Measurements from ENCODE around the gene LYRM7. TPM values are rescaled to one million over a fixed set of nuclear protein-coding genes. Genes with fewer than 3 reads are reported as not detected.

Gene LYRM7
- total RNA-seq, 4 donors from 2014 or later: 5.3 to 9.1 (median 8.1) TPM

DNA sequence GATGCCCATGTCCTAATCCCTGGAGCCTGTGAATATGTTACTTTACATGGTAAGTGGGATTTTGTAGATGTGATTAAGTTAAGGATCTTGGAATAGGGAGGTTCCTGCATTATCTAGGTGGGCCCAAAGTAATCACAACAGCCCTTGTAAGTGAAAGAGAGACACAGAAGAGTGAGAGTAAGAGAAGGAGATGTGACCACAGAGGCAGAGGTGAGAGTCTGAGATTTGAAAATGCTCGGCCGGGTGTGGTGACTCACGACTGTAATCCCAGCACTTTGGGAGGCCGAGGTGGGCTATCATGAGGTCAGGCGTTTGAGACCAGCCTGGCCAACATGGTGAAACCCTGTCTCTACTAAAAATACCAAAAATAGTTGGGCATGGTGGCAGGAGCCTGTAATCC, 3.1 kb upstream of the LYRM7 start:
- WGBS: 92% methylated on average over 5 of the region's 5 CpGs
- TF ChIP-seq POLR2AphosphoS5 (IDR thresholded peaks at IDR 0.05) (no peak), POLR2A (IDR thresholded peaks at IDR 0.05; ENCODE audit: low read depth) (no peak), CTCF (IDR thresholded peaks at IDR 0.05) (no peak), EP300 (IDR thresholded peaks at IDR 0.05) (no peak)
- Histone ChIP-seq H3K36me3 (peaks cover 0 to 1% (median 0%) of the 10 kb centered on the region in 4 donors), H3K9me3 (no peaks in the 10 kb centered on the region), H3K27ac (replicated peaks in 1 of 4) (no peak overlapping the region), H3K27me3 (no peaks in the 10 kb centered on the region), H3K4me1 (peaks cover 21 to 41% (median 39%) of the 10 kb centered on the region in 4 donors), H3K4me3 (no peak overlapping the region)
- DNase-seq (ENCODE audit: extremely low spot score): no peak
- intact Hi-C loops (cut with DNase I): loop anchor here (10.0 kb wide), 1 partner anchor 627 kb away; the partner anchor contains the start of gene FNIP1

- peak overlapping the region; percentile 61 to 80 (median 70) for H3K4me3 ChIP-seq
- TF ChIP-seq EP300 (IDR thresholded peaks at IDR 0.05): no peak
- TF ChIP-seq CTCF (IDR thresholded peaks at IDR 0.05): no peak
- no peak for TF ChIP-seq POLR2A (IDR thresholded peaks at IDR 0.05; ENCODE audit: low read depth)
- WGBS: 38% methylated on average over 16 of the region's 16 CpGs
- no peaks in the 10 kb centered on the region for H3K9me3 ChIP-seq
- H3K27me3 ChIP-seq: no peaks in the 10 kb centered on the region
- H3K36me3 ChIP-seq: no peaks in the 10 kb centered on the region
- intact Hi-C loops (cut with DNase I): loop anchor here (2.0 to 10.0 kb wide), 2 partner anchors 93 to 625 kb away; partner anchors contain the start of gene FNIP1
- H3K27ac ChIP-seq (replicated peaks in 1 of 4): peak overlapping the region; percentile 77 to 89 (median 80)
- DNase-seq (ENCODE audit: extremely low spot score): no peak
- peaks cover 16 to 33% (median 26%) of the 10 kb centered on the region in 4 donors for H3K4me1 ChIP-seq
Measured at GRCh38 chr5:131169810-131170539, 769 bp upstream of the LYRM7 start.

DNA sequence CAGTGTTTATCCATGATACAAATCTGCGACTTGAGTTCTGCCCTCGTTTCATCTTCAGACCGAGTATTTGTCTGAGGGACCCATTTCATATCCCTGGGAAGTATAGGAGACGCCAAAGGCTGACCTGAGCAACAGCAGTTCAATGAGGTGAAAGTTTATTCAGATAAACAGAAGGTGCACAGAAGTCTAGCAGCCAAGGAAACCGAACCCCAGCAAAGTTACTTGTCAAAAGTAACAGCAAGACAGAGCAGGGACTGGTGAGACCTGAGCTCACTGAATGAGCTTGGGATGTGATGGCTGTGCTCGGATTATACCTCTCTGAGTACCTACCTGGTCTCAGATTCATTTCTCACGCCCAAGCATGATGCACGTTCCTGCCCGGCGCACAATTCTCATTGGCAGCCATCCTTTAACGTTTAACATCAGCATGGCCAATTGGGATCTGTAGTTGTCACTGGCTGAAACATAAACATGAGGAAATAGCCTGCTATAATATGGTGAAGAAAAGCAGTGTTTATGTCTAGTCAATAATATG, 599 bp downstream of the LYRM7 start:
- 9% methylated on average over 11 of the region's 11 CpGs for WGBS
- Histone ChIP-seq H3K36me3 (no peaks in the 10 kb centered on the region), H3K9me3 (no peaks in the 10 kb centered on the region), H3K4me3 (peak overlapping the region; percentile 61 to 80 (median 70)), H3K4me1 (peaks cover 16 to 24% (median 19%) of the 10 kb centered on the region in 4 donors), H3K27ac (replicated peaks in 1 of 4) (peak overlapping the region; percentile 77 to 89 (median 80)), H3K27me3 (no peaks in the 10 kb centered on the region)
- DNase-seq (ENCODE audit: extremely low spot score): no peak
- no peak for TF ChIP-seq POLR2A (IDR thresholded peaks at IDR 0.05; ENCODE audit: low read depth)
- TF ChIP-seq EP300 (IDR thresholded peaks at IDR 0.05): no peak
- TF ChIP-seq POLR2AphosphoS5 (IDR thresholded peaks at IDR 0.05): no peak
- TF ChIP-seq CTCF (IDR thresholded peaks at IDR 0.05): no peak
- intact Hi-C loops (cut with DNase I): loop anchor here (2.0 kb wide), 1 partner anchor 91 kb away; no protein-coding TSS in a partner anchor

DNA sequence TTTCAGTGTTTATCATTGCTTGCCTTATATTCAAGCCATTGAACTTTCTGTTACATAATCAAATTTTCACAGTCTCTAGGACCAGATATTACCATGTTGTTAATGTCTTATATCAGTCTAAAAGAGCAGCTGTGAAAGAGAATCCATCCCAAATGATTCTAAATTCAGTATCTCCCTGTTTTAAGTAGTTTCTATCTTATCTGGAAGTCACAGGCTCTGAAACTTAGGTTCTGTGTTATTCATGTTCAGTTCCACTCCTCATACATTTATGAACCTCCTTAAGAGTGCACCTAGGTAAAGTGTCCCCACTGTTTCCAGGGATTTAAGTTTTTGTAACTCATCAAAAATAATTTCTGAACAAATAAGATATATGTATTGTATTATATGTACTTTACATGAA, 9.7 kb downstream of the LYRM7 start:
- Histone ChIP-seq H3K27me3 (no peaks in the 10 kb centered on the region), H3K9me3 (no peaks in the 10 kb centered on the region), H3K27ac (replicated peaks in 1 of 4) (no peak overlapping the region), H3K4me3 (no peak overlapping the region), H3K36me3 (peaks cover 0 to 11% (median 0%) of the 10 kb centered on the region in 4 donors), H3K4me1 (no peaks in the 10 kb centered on the region)
- intact Hi-C loops (cut with DNase I): no loop called here
- DNase-seq (ENCODE audit: extremely low spot score): no peak
- TF ChIP-seq POLR2A (IDR thresholded peaks at IDR 0.05; ENCODE audit: low read depth): no peak

DNA sequence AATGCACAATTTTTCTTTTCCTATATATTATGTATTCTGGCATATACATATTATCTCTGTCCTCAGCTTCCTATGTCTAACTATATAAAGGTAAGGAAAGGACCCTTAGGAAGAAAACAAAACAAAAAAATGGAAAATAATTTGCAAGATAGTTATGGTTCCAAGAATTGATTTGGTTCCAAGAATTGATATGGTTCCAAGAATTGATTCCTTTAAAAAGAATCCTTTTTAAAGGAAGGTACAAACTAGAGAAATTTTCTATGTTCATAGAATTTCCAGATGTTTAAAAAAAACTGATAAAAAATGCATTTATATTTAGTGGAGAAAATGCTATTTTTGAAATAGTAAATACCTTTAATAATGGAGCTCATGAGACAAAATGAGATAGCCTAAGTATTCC, 12.1 kb downstream of the LYRM7 start:
- Histone ChIP-seq H3K4me3 (no peak overlapping the region), H3K27ac (replicated peaks in 1 of 4) (no peak overlapping the region), H3K9me3 (no peaks in the 10 kb centered on the region), H3K4me1 (no peaks in the 10 kb centered on the region), H3K27me3 (no peaks in the 10 kb centered on the region), H3K36me3 (peaks cover 0 to 19% (median 8%) of the 10 kb centered on the region in 4 donors)
- DNase-seq (ENCODE audit: extremely low spot score): no peak
- TF ChIP-seq POLR2A (IDR thresholded peaks at IDR 0.05; ENCODE audit: low read depth): no peak
- no peak for TF ChIP-seq EP300 (IDR thresholded peaks at IDR 0.05)
- TF ChIP-seq POLR2AphosphoS5 (IDR thresholded peaks at IDR 0.05): no peak
- no peak for TF ChIP-seq CTCF (IDR thresholded peaks at IDR 0.05)
- intact Hi-C loops (cut with DNase I): no loop called here

Data from esophagus muscularis mucosa (tissue), 4 donors.